HG03378 (cell line): Measurements from ENCODE around the gene MEIOSIN.
"Not testable (repeated sequence)": the region's sequence is repeated elsewhere in the genome, so short reads cannot be mapped to it uniquely, and the experiment has no call there.

Experiments used
- ATAC-seq: cut with Tn5 transposase; IDR thresholded peaks from one replicate; pipeline ENCODE4 v1.9.1; 2021; ENCODE audit warnings: mild to moderate bottlenecking, moderate library complexity; ENCODE audit not compliant: unreplicated experiment

Gene MEIOSIN, protein sequence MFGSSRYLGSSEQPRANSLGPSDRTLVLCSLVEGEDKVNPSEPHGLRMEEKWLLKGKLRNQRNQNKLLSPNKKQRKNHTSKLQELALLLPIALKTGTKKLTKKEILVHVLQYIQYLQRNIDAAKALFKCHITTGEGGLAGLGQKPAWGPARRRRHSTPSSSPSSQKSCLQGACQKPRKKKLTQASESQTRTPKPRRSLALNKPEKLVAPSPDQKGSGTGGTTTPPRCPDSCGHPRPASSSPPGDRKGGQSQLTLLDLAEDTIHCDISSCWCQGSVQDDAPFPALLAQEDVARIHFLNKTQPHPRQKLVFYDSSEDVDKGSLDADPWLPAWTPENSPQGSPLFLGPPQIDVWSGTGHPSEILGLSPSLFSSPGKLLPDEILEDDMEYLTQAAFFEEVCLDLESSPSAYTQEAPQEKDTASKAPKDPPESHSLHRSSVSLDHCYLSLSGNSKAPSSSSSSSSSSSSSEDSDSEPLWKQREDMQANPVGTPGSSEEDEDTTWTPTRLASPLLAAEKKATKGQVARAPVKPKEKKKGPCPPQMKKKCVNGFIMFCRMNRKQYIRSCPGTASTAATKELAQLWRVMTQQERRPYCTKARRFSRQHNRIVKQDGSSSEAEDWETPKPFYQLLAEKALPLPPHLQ

DNA sequence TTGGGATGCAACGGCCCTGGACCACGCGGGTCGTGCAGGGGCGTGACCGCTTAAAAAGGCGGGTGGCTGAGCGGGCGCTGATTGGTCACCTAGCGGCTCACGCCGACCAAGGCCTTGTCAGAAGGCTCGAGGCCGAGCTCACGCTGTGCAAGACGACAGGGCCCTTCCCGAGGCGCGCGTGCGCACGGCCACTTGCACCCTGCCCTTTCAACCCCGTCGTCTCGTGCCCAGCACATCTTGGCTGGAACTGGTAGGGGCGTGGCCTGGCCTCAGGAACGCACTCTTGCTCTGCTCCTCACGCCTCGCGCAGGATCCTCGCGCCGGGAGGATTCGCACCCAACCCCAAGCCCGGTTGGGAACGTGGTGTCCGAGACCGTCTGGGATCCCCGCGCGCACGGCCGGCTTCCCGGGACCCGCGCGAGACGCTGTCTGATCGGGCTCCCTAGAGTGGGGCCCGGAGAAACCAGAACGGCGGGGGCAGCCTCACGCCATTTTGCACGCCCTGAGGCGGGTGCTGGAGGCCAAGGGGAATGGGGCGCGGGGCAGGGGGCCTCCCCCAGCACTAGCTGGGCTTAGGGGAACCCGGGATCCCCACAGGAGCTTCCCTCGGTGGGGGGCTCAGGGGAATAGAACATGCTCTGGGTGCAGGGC lies at the start of gene MEIOSIN:
Gene MEIOSIN, plus strand, starts transcription at position 280 of the 651 bp plus-strand sequence. CDS start 1,938 bp downstream, outside the sequence.
- ATAC-seq = no peak

DNA sequence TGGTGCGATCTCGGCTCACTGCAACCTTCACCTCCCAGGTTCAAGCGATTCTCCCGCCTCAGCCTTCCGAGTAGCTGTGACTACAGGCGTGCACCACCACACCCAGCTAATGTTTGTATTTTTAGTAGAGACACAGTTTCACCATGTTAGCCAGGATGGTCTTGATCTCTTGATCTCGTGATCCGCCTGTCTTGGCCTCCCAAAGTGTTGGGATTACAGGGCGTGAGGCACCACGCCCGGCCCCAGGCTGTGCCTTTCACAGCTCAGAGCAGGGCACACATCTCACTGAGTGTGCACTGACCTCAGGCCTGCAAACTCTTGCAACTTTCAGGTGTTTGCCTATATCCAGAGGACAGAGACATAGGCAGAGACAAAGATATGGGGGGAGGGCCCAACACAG lies 48.2 kb upstream of the MEIOSIN start:
- ATAC-seq = not testable (repeated sequence)

DNA sequence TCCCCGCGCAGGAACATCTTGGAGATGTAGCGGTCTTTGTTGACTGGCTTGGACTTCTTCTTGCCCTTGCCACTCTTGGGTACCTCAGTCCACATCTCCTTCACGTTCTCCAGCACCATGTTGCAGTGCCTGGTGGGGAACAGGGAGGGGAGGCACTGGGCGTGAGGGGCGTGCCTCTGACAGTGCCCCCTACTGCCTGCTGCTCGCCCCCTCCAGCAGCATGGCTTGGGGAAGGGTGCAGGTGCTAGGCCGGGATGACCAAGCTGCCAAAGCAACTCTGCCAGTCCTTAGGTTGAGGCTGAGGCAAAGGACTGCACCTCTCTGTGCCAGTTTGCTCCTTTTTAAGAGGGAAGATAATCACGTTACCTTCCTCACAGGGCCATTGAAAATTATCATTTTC lies 45.6 kb upstream of the MEIOSIN start:
- no peak for ATAC-seq

DNA sequence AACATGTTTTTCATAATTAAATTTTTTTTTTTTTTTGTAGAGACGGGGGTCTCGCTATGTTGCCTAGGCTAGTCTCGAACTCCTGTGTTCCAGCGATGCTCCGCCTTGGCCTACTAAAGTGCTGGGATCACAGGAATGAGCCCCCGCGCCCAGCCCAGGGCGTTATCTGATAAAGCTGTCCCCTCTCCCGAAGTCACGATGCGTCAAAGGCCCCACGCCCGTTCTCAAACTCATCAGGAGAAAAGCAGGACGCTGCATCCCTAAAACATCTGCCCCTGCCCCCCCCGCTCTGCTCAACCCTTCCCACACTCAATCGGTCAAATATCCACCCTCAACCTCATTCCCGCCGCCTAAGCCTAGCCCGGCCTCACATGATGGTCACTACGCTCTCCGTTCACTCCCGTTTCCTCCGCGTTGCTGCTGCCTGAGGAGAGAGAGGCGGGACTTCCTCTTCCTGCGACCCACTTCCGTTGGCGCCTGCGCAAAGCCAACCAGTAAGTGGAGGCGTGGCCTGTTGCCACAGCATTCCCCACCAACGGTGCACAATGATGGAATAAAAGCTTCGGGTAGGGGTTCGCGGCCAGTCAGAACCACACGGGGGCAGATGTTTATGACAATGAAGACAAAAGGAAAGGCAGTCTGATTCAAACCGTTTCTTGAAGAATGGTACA lies 41.6 kb upstream of the MEIOSIN start, which contains the start of gene SNRPD2:
Gene SNRPD2, minus strand, starts transcription at position 438 of the 671 bp plus-strand sequence. Its CDS starts 65 bp downstream, at position 373.
- peak; percentile 48 for ATAC-seq

DNA sequence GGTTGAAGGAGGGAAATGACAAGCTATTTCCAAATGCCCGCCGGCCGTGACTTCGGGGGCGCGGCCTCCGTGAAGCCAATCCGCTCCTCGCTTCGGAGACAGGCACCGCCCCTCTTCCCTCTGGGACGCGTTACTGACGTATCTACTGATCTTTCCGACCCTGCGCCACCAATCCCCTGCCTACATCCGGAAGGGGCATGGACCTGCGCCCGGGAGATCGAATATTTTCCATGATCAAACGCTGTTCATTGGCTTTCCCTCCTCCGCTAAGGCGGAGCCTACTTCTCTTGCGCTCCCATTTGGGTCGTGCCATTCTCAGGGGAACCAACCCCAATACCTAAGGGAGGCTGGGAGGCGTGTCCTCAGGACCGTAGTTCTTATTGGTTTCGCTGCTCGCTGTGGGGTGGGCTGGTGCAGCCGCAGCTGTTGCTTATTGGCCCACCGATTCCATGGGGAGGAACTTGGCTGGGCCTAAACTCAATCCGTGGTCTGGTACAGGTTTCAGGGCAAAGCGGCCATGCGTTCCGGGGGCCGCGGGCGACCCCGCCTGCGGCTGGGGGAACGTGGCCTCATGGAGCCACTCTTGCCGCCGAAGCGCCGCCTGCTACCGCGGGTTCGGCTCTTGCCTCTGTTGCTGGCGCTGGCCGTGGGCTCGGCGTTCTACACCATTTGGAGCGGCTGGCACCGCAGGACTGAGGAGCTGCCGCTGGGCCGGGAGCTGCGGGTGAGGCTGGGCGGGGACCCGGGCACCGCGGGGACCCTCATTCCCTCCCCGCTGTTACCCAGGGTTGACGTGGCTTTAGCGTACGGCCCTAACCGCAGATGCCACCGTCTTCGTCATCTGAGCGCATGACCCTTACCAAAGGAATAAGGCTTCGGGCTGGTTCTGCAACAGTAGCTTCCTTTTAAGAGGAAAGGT lies 40.8 kb upstream of the MEIOSIN start, which contains the start of gene QPCTL:
Gene QPCTL, plus strand, starts transcription at position 480 of the 919 bp plus-strand sequence. Its CDS starts 38 bp downstream, at position 518.
- peak; percentile 83 for ATAC-seq

DNA sequence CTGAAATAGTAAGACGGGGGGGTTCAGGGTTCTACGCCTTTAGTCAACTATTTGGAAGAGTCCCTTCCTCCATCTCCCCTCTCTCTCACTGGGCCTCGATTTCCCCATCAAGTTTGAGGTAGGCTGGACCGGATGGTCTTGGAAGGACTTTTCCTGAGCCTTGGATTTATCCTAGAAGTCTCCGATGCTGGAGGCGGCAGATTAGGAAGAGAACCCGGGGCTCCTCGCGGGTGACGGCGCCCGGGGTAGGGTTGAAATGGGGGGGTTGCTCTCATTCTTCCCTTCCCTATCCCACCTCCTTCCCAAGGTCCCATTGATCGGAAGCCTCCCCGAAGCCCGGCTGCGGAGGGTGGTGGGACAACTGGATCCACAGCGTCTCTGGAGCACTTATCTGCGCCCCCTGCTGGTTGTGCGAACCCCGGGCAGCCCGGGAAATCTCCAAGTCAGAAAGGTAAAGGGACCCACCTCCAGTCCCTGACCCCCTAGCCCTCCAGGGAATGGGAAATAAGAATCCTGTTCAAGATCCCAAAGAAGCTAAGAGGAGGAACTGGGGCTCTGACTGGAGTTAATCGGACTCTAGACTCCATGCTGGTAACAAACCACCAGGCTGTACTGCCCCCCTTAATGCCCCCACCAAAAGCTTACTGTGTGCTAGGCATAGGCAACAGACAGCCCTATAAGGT lies 40.0 kb upstream of the MEIOSIN start:
- no peak for ATAC-seq

DNA sequence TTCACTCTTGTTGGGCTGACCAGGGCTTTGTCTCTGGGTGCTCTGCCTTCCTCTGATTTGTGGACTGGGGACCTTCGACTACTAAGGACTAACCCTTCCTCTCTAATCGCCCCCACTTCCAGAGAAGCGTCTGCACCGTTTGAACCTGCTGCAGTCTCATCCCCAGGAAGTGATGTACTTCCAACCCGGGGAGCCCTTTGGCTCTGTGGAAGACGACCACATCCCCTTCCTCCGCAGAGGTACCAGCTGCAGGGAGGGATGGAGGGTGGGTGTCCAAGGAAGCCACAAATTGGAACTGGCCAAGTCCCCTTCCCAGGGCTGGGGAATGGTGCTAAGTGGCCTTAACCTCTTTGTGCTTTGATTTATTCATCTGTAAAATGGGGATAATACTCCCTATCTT lies 31.6 kb upstream of the MEIOSIN start:
- ATAC-seq = no peak

DNA sequence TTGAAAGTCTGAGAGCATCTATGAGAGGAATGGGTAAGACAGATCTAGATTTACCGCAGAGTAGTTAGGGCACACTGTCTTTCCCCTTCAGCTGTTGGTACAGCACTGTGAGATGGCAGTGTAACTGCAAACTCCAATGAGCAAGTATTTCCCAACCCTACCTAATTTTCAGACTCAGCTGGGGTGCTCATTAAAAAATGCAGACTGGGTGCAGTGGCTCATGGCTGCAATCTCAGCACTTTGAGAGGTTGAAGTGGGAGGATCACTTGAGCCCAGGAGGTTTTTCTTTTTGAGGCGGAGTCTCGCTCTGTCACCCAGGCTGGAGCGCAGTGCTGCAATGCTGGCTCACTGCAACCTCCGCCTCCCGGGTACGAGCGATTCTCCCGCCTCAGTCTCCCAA lies 28.1 kb upstream of the MEIOSIN start:
- no peak for ATAC-seq

DNA sequence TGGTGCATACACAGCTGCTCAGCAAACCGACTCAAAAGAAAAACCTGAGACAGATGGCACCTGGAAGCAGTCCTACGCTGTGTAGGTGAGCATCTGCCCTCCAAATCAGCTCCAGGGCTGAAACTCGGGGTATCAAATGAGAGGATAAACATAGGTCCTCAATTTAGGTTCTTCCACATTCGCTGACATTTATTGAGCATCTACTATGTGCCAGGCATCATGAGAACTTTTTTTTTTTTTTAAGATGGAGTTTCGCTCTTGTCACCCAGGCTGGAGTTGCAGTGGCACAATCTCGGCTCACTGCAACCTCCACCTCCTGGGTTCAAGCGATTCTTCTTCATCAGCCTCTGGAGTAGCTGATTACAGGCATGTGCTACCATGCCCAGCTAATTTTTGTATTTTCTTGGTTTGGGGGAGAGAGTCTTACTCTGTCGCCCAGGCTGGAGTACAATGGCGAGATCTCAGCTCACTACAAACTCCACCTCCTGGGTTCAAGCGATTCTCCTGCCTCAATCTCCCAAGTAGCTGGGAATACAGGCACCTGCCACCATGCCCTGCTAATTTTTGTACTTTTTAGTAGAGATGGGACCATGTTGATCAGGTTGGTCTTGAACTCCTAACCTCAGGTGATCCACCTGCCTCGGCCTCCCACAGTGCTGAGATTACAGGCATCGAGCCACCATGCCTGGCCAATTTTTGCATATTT lies 27.4 kb upstream of the MEIOSIN start:
- no peak for ATAC-seq

DNA sequence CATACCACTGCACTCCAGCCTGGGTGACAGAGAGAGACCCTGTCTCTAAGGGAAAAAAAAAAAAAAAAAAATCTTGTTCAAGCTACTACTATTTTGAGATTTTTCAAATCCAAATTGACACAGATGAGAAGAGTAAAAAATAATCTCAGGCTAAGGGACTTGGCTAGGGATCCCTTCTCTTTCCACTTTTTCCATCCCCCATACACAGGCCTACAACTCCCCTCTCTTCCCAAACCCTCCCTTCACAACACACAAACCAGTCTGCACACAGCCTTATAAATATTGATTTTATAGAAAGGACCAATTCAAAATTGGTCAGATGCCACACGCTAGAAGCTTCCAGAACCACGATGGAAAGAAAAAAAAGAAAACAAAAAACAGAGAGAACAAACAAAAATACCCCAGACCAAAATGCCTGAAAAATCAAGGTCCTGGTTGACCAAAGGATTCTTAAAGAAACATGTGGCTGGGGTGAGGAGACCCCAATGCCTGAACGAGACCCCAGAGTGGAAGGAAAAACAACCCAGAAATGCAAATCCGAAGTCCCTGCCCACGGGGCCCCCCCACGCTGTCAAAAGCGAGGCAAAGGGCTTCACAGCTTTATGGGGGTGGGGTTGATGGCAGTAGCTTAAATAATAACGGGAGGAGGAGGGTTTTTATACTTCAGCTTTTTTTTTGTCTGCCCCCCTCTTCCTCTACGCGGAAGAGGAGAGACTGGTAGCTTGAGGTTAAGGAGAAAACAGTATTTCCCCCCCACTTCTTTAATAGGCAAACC lies 22.7 kb upstream of the MEIOSIN start:
- ATAC-seq = no peak

DNA sequence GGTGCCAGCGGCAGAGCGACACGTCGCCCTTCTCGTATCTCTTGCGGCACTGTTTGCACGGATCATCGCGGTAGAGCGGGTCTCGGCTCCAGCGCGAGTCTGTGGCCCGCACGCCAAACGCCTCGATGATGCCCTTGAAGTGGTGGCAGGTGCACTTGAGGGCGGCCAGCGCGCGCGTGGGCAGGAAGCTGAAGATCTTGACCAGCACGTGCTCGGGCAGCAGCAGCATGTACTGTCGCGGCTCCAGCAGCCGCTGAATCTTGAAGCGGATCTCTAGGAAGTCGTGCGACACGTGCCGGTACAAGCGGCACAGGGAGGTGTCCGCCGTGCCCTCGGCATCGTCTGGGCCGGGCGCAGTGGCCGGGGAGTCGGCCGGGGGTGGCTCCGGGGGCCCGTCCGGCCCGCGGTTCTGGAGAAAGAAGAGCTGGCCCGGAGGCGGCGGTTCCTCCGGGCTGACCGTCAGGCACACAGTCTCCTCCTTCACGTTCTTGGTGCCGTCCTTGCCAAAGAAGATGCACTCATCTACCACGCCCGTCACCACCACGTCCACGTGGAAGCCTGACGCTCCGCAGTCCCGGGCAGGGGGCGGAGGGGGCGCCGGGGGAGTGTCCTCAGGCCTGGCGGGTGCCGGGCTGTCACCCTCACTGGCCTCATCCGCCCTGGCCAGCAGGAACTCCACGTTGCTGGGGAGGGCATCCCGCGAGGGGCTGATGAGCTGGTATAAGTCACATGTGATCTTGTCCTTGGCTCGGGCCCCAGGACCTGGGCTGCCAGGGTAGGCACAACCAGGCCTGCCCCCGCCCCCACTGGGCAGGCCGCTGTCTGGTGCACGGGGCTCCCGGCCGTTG lies 21.2 kb upstream of the MEIOSIN start:
- no peak for ATAC-seq

DNA sequence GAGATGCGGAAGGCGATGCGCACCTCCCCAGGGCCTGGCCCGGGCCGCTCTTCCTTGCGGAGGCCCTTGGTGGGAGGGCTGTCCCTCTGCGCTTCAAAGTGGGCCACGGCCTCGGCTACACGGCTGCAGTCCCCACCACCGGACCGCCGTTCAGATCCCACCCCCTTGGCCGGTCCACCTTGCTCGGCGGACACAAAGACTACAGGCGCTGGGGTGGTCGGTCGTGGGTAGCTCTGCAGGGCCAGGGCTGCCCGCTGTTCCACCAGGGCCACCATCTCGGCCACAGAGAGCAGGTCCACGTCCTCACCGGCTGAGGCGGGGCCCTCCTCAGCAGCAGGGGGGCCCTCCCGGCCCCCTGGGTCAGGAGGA lies 20.6 kb upstream of the MEIOSIN start:
- ATAC-seq = no peak

DNA sequence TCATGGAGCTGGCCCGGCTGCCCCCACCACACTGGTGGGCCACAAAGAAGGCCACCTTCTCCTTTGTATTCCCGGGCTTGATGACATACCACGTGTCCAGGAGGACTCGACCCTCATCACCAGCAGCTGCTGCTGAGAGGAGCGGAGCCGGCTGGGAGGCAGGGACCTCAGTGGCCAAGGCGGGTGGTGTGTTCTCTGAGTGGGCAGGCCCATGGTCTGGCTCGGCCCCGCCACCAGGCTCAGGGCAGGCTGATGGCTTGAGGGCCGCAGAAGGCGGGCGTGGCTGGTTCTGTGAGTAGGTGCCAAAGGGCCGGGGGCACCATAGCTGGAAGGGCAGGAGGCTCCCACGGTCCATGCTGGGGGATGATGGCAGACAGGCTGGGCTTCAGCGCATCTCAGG lies 20.1 kb upstream of the MEIOSIN start:
- no peak for ATAC-seq

DNA sequence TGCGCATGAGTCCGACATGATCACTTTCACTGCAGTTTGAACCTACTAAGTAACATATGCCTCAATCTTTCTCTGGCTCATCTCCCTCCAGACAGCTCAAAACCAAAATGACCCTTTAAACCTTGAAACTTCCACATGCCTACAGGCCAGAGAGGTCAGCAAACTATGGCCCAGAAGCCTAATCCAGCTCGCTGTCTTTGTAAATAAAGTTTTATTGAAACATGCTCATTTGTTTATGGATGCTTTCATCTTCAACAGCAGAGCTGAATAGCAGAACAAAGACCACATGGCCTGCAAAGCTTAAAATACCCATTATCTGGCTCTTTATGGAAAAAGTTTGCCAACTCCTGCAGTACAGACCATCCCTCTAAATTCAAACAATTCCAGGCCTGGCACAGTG lies 18.1 kb upstream of the MEIOSIN start:
- no peak for ATAC-seq

DNA sequence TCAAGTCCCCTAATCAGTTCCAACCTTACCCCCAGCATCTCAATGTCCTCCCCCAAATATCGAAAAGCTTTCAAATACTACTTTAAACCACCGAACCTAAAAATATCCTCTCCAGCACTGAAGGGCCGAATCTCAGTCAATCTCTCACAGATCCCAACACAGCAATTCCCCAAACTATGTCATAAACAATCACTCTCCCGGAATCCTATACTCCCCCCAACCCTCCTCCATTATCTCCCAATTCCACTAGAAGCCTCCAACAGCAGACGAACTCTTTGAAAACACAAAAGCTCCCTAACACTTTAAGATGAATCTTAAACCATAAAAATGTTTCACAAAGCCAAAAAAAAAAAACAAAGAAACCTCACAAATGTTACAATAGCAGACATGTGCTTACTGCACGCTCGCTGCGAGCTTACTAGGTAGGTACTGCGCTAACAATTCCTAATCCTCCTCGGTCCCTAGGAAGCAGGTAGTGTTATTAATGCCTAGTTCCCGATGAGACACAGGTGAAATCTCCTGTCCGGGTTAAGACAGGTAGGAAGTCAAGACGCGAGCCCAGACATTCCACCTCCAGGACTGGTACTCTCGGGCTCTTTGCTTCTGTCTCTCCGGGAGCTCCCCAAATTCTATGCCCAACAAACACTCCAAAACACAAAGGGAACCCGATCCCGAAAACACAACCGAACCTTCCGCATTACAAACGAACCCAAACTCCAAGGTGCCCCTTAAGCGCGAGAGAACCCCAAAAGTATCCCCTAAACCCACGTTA lies 16.7 kb upstream of the MEIOSIN start:
- ATAC-seq = no peak
